ENCODE data around the gene PCDHGA3.
A peak's percentile ranks its signal among the peaks of the same experiment; 100 is the strongest.
"Not testable (repeated sequence)": the region's sequence is repeated elsewhere in the genome, so short reads cannot be mapped to it uniquely, and the experiment has no call there.

Gene PCDHGA3

GRCh38 chr5:141343242-141343952 lies at the start of gene PCDHGA3:
PCDHGA3 (plus strand) TSS chr5:141343829; CDS start chr5:141344034, 205 bp downstream.
- DNase-seq, result no peak
- intact Hi-C loops (cut with DNase I), result no loop called here

- DNase-seq, result no peak
- intact Hi-C loops (cut with DNase I), result no loop called here
Measured at GRCh38 chr5:141298376-141298775, 45.3 kb upstream of the PCDHGA3 start.

DNA sequence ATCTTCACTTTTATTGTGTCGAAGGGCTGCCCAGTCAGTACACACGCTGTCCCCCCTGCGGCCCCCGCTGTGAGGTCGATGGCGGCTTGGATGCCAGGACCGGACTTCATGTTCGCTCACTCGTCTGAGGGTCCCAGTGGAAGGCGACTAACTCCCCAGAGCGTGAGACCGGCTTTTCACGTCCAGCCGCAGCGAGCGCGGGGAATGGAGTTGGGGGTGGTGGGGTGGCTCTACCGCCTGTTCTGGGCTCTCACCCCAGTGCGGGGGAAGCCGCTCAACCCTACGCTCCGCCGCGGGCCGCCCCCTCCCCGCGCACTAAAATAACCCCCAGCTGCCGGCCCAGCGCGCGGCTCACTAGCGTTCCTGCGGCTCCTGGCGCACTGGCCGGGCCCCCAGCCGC lies 39.9 kb upstream of the PCDHGA3 start, which contains the start of gene SLC25A2:
Gene SLC25A2 (minus strand): TSS at position 294 of the 400 bp plus-strand sequence. CDS start 184 bp downstream, at position 110.
- DNase-seq, result no peak
- intact Hi-C loops (cut with DNase I), result no loop called here

- no peak for DNase-seq
- intact Hi-C loops (cut with DNase I), result no loop called here
Measured at GRCh38 chr5:141306630-141307029, 37.0 kb upstream of the PCDHGA3 start.

- intact Hi-C loops (cut with DNase I), result no loop called here
- no peak for DNase-seq
Measured at GRCh38 chr5:141313711-141314110, 29.9 kb upstream of the PCDHGA3 start.

GRCh38 chr5:141316963-141317362 lies 26.7 kb upstream of the PCDHGA3 start:
- DNase-seq; intact Hi-C loops (cut with DNase I): not testable (repeated sequence)

DNA sequence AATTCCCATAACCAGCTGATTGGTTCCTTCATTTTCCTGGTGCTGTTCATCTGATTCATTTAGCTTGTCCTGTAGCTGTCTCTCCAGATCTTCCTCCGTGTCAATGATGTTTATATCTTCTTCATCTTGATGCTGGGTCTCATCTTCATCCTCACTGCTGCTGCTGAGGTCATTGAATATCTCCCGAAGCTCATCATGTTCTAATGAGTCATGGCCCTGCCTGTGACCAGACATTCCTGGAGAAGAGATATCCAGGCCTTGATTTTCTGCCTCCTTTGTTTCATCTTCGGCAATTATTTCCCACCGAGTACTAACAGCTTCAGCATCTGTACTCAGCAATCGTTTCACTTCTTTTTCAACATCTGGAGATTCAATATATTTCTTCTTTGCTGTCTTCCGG lies 24.4 kb upstream of the PCDHGA3 start:
- no peak for DNase-seq
- intact Hi-C loops (cut with DNase I), result no loop called here

GRCh38 chr5:141319699-141320098 lies 23.9 kb upstream of the PCDHGA3 start:
- DNase-seq, result no peak
- intact Hi-C loops (cut with DNase I), result loop anchor here (2.0 kb wide), 1 partner anchor 245 kb away; no protein-coding TSS in a partner anchor

- intact Hi-C loops (cut with DNase I), result loop anchor here (2.0 kb wide), 1 partner anchor 244 kb away; no protein-coding TSS in a partner anchor
- DNase-seq, result peak; percentile 83 to 98 (median 88)
Measured at GRCh38 chr5:141320225-141321169, 23.1 kb upstream of the PCDHGA3 start, which contains the start of gene TAF7. TAF7 (minus strand) TSS chr5:141320784; CDS start chr5:141320044, 740 bp downstream.

DNA sequence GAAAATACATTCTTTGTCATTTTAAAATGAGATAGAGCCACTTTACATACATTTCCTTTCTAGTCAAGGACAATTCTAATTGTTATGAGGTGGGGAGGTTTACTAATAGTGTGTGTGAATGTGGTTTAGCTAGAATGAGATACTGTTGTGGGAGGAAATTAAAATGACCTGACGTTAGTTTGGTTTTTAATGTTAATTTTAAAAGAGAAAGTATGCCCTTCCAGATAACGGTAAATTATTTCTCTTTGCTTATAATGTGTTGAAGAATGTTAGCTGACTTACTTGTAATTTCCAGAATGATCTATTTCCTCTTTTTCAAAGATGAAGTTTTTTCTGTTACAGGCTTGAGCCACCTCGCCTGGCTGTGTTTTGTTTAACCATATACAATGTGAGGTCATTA lies 21.4 kb upstream of the PCDHGA3 start:
- intact Hi-C loops (cut with DNase I), result no loop called here
- no peak for DNase-seq

DNA sequence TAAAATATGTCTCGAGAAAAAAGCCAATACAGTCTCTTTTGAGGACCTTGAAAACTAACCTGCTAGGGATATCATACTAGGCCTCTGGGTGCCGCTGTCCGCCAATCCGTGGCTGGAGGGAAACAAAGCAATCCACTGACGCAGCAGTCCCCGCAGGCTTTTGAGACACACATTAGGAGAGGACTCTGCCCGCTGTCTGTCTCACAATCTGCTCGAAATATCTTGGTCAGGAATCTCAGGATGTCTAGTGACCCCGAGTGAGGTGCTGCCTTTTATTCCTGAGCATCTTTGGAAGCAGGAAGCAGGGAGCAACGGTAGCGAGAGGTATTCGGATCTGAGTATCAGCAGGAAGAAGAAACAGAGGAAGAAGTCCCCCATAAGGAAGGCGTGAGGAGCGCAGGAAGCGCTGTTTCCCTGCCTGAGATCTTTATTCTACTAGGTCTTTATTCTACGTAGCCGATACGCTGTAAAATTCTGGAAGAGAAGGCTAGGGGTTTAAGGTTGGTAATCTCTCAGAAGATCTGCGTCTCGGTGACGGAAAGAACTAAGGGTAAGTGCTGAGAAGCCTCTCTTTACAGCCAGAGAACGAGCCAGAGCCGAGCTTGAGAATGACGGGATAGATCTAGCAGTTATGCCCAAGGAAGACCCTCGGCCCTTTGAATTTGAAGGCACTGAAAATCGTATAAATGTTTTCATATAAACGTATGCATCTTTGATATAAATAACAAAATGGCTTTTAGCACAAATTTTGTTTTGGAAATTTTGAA lies 17.4 kb upstream of the PCDHGA3 start:
- intact Hi-C loops (cut with DNase I), result loop anchor here (2.0 kb wide), 1 partner anchor 235 kb away; no protein-coding TSS in a partner anchor
- DNase-seq, result peak; percentile 22 to 95 (median 72)

- DNase-seq, result no peak
- intact Hi-C loops (cut with DNase I), result no loop called here
Measured at GRCh38 chr5:141328231-141328630, 15.4 kb upstream of the PCDHGA3 start.

DNA sequence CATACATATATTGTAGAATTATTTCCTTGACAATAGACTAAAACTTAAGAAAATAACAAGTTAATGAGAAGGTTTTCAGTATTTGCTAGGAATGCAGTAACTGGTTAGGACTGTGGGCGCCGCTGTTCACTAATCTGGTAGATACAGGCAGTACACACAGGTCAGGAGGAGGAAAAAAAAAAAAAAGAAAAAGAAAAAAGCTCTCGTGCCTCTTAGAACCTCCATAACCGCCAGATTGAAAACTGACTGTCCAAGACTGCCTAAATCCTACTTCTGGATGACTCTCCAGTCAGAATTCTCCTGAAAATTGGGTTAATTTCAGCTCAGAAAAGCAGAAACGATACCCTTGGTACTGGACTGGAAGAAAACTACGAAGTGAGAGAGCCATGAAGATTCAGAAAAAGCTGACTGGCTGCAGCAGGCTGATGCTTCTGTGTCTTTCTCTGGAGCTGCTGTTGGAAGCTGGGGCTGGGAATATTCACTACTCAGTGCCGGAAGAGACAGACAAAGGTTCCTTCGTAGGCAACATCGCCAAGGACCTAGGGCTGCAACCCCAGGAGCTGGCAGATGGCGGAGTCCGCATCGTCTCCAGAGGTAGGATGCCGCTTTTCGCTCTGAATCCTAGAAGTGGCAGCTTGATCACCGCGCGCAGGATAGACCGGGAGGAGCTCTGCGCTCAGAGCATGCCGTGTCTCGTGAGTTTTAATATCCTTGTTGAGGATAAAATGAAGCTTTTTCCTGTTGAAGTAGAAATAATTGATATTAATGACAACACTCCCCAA lies 13.1 kb upstream of the PCDHGA3 start, which contains the start of gene PCDHGA1:
Gene PCDHGA1 (plus strand): TSS at position 216 of the 782 bp plus-strand sequence.
- no peak for DNase-seq
- intact Hi-C loops (cut with DNase I), result no loop called here

DNA sequence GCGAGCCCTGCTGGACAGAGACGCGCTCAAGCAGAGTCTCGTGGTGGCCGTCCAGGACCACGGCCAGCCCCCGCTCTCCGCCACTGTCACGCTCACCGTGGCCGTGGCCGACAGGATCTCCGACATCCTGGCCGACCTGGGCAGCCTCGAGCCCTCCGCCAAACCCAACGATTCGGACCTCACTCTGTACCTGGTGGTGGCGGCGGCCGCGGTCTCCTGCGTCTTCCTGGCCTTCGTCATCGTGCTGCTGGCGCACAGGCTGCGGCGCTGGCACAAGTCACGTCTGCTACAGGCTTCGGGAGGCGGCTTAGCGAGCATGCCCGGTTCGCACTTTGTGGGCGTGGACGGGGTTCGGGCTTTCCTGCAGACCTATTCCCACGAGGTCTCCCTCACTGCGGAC lies 11.1 kb upstream of the PCDHGA3 start:
- intact Hi-C loops (cut with DNase I); DNase-seq: not testable (repeated sequence)

- intact Hi-C loops (cut with DNase I), result no loop called here
Measured at GRCh38 chr5:141338538-141339306, 4.9 kb upstream of the PCDHGA3 start, which contains the start of gene PCDHGA2. PCDHGA2 (plus strand) TSS chr5:141338760.

GRCh38 chr5:141340781-141341354 lies 2.8 kb upstream of the PCDHGA3 start:
- intact Hi-C loops (cut with DNase I), result not testable (repeated sequence)

More at GRCh38 chr5:141338538-141339306, 4.9 kb upstream of the PCDHGA3 start, which contains the start of gene PCDHGA2:
- DNase-seq, result no peak

DNA sequence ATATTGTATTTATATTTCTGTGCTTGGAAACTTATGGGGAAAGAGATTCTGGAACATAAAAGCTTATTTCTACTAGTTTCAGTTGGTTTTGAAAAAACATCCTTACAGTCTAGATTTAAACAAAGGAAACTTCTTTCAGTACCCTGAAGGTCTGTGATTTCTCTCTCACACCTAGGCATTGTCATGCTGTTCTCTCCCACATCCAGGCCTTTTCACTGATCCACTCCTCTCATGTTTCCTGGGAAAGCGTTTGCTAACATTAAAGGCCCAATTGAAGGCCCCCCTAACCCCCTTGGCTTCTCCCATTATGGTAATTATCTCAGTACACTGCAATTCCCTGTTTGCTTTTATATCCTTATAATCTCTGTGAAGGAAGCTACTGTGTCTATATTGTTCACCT lies 856 bp upstream of the PCDHGA3 start:
- no peak for DNase-seq
- intact Hi-C loops (cut with DNase I), result no loop called here

More at GRCh38 chr5:141340781-141341354, 2.8 kb upstream of the PCDHGA3 start:
- DNase-seq, result not testable (repeated sequence)

DNA sequence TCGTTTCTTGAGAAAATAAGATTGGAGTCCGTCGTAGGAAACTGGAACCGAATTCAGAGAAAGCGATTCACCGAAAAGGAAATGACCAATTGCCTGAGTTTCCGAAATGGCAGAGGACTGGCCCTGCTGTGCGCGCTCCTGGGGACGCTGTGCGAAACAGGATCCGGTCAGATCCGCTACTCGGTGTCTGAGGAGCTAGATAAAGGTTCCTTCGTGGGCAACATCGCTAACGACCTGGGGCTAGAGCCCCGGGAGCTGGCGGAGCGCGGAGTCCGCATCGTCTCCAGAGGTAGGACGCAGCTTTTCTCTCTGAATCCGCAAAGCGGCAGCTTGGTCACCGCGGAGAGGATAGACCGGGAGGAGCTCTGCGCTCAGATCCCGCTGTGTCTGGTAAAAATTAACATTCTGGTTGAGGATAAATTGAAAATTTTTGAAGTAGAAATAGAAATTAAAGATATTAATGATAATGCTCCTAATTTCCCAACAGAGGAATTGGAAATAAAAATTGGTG lies 379 bp downstream of the PCDHGA3 start:
- intact Hi-C loops (cut with DNase I), result no loop called here
- DNase-seq, result no peak

All from posterior cingulate gyrus (tissue), 11 donors.